Measurements from ENCODE around the gene ADGRG1.

GRCh38 chr16:57604177-57604576 lies 24.3 kb upstream of the ADGRG1 start:
- TF ChIP-seq CTCF (IDR thresholded peaks at IDR 0.05) (no peak), POLR2A (IDR thresholded peaks at IDR 0.05) (no peak)
